Adrenal gland (tissue), 12 donors: Measurements from ENCODE around the gene MRGPRE. TPM values are rescaled to one million over a fixed set of nuclear protein-coding genes. Genes with fewer than 3 reads are reported as not detected.

Experiments used
- DNase-seq, 7 donors: peaks; one replicate each; pipeline ENCODE4 v3.0.0-alpha.2; 2019 to 2020
- H3K27ac ChIP-seq, 5 donors: fragments of 200-600 bp; sonication (generic) in 4 of 5; 1 replicate in 3 of 5; 2 replicates in 2 of 5; pipeline versions ENCODE4 v1.5.1 to v1.8.0; 2016 to 2020; ENCODE audit warnings: mild to moderate bottlenecking in 1 of 5
- H3K27me3 ChIP-seq: fragments of 200-600 bp; 2 replicates; pipeline ENCODE4 v1.8.0; 2021
- H3K36me3 ChIP-seq, 2 donors: fragments of 200-600 bp; replicated peaks in 1 of 2; 1 replicate in 1 of 2; 2 replicates in 1 of 2; pipeline versions ENCODE4 v1.5.1 to v1.8.0; 2018 to 2022
- H3K4me1 ChIP-seq, 2 donors: fragments of 200-600 bp; replicated peaks in 1 of 2; 1 replicate in 1 of 2; 2 replicates in 1 of 2; pipeline versions ENCODE4 v1.5.1 to v1.8.0; 2018 to 2021
- H3K4me3 ChIP-seq, 4 donors: fragments of 200-600 bp; sonication (generic) in 3 of 4; one replicate each; pipeline ENCODE4 v1.5.1; 2016 to 2018
- H3K9me3 ChIP-seq, 3 donors: fragments of 200-600 bp; sonication (generic) in 1 of 3; replicated peaks in 1 of 3; 1 replicate in 2 of 3; 2 replicates in 1 of 3; pipeline versions ENCODE4 v1.5.1 to v1.8.0; 2016 to 2021
- CTCF ChIP-seq, 6 experiments: fragments of 450-650 bp in 4 of 6; fragments of 200-600 bp in 2 of 6; sonication (generic) in 1 of 6; IDR thresholded peaks; 1 replicate in 5 of 6; 2 replicates in 1 of 6; pipeline versions ENCODE4 v1.5.1 to v1.8.0; 2016 to 2021; ENCODE audit warnings: antibody characterized with exemption in 6 of 6, mild to moderate bottlenecking in 2 of 6, moderate library complexity in 1 of 6
- POLR2A ChIP-seq, 2 donors: fragments of 450-650 bp; IDR thresholded peaks; one replicate each; pipeline ENCODE4 v1.6.1; 2017; ENCODE audit warnings: antibody characterized with exemption in 2 of 2, mild to moderate bottlenecking in 2 of 2, moderate library complexity in 1 of 2
- WGBS, 4 donors: extraction: QIAGEN DNeasy Blood & Tissue Kit in 2 of 4; methylation state at CpG; one replicate each; pipeline versions ENCODE4 v1.1.5 to v1.1.7; 2013 to 2017; 5-methylcytosine and 5-hydroxymethylcytosine counted together
- intact Hi-C, 2 donors: fragments of 100-400 bp; cut with DNase I; formaldehyde crosslinking; loops; one replicate each; pipeline versions ENCODE4 v1.14.1 to v1.15.0; 2022 to 2023
- polyA plus RNA-seq, 3 donors: library from polyadenylated mRNA; stranded (reverse); fragments of 200-250 nt in 2 of 3; fragments of 350-450 nt in 1 of 3; fragmentation: Illumina TruSeq in 1 of 3; extraction: RNeasy Lipid Tissue Mini Kit (QIAGEN cat#74804) in 1 of 3; gene quantifications; one replicate each; pipeline ENCODE4 v1.2.3, GENCODE V29; 2013 to 2014
- total RNA-seq, 9 donors: library from RNA; depleted of rRNA in 4 of 9; stranded (reverse); fragments of >200 nt in 4 of 9; fragments of 120-200 nt in 1 of 9; fragmentation: NEBNext Ultra II Directional in 1 of 9; extraction: Animal tissue kit (Norgen Biotek cat#: 25700) in 1 of 9; gene quantifications; one replicate each; pipeline versions ENCODE4 v1.1.0 to v1.2.4, GENCODE V29; 2013 to 2023
- donor health status: healthy with polysubstance abuse.
- donor health status: Bipolar disorder and iron deficiency.
- donor health status: DM: yes; HTN: yes; CAD: no.
- donor health status: DM: no; HTN: no; CAD: no.
- donor health status: DM: no; HTN: no; CAD: no.
- donor health status: DM: yes; HTN: yes; CAD: no.

MRGPRE gene
- total and polyA plus RNA-seq, 12 donors: not detected

GRCh38 chr11:3228445-3228829 lies 3.8 kb downstream of the MRGPRE start:
- TF ChIP-seq POLR2A (IDR thresholded peaks at IDR 0.05) (no peak), CTCF (IDR thresholded peaks at IDR 0.05) (no peak)
- intact Hi-C loops: no loop called here
- H3K27ac ChIP-seq: no peak overlapping the region
- no peaks in the 10 kb centered on the region for H3K4me1 ChIP-seq
- DNase-seq: peak in 1 of 7 donors; percentile 8
- H3K9me3 ChIP-seq: no peaks in the 10 kb centered on the region
- H3K4me3 ChIP-seq: no peak overlapping the region
- peaks cover 10% of the 10 kb centered on the region for H3K27me3 ChIP-seq
- no peaks in the 10 kb centered on the region for H3K36me3 ChIP-seq
- WGBS, 4 donors: 74 to 89% (median 86%) methylated on average over 13 to 23 of the region's 23 CpGs

- Histone ChIP-seq H3K4me1 (no peaks in the 10 kb centered on the region), H3K4me3 (no peak overlapping the region), H3K36me3 (no peaks in the 10 kb centered on the region), H3K27ac (no peak overlapping the region), H3K9me3 (no peaks in the 10 kb centered on the region), H3K27me3 (peaks cover 15% of the 10 kb centered on the region)
- intact Hi-C loops: no loop called here
- DNase-seq: peak in 2 of 7 donors; percentile 6 to 7
- WGBS, 4 donors: 80 to 85% (median 83%) methylated on average over 27 to 46 of the region's 46 CpGs
- TF ChIP-seq POLR2A (IDR thresholded peaks at IDR 0.05): no peak
- no peak for TF ChIP-seq CTCF (IDR thresholded peaks at IDR 0.05)
Observed at GRCh38 chr11:3227568-3228444, 4.4 kb downstream of the MRGPRE start.

GRCh38 chr11:3226846-3227567 lies 5.2 kb downstream of the MRGPRE start:
- H3K36me3 ChIP-seq: no peaks in the 10 kb centered on the region
- H3K4me1 ChIP-seq: no peaks in the 10 kb centered on the region
- no peak overlapping the region for H3K27ac ChIP-seq
- H3K27me3 ChIP-seq: peaks cover 16% of the 10 kb centered on the region
- TF ChIP-seq POLR2A (IDR thresholded peaks at IDR 0.05): no peak
- no peak for TF ChIP-seq CTCF (IDR thresholded peaks at IDR 0.05)
- intact Hi-C loops: no loop called here
- no peak overlapping the region for H3K4me3 ChIP-seq
- no peaks in the 10 kb centered on the region for H3K9me3 ChIP-seq
- 65 to 74% (median 72%) methylated on average over 12 to 18 of the region's 18 CpGs for WGBS, 4 donors
- DNase-seq: peak in 2 of 7 donors; percentile 5 to 8
